GF-D8 (cell line): ENCODE results near the gene TTC13.

ENCODE experiments used
- DNase-seq: peaks from one replicate; lab custom pipeline; 2025; lab: John Stamatoyannopoulos, UW

TTC13 gene

GRCh38 chr1:230905733-230906132 lies 72.9 kb downstream of the TTC13 start:
- DNase-seq, result no peak

DNA sequence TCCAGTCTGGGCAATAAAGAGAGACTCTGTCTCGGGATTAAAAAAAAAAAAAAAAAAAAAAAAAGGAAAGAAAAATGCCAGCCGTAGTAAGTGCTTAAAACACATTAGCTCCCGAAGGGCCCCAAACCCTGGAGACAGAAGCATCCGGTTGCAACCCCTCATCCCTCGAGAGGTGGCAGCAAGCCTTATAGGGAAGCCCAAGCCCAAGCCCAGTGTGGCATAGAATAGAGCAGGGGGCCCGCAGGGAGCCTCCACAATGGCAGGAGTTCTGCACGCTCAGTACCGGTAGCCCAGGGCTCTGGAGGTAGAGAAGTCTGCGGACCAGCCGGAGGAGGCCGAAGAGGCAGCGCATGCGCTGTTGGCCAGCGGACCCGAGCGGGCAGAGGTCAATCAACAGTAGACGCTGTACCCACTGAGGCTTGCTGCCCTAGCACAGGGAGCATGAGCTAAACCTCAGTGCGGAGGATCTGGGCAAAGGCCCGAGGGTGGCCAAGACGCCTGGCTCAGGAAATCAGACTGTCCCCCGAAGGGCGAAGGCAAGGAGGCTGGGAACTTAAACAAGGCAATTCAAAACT lies 76.2 kb downstream of the TTC13 start:
- DNase-seq, result no peak

GRCh38 chr1:230901671-230902070 lies 77.0 kb downstream of the TTC13 start:
- DNase-seq, result no peak

DNA sequence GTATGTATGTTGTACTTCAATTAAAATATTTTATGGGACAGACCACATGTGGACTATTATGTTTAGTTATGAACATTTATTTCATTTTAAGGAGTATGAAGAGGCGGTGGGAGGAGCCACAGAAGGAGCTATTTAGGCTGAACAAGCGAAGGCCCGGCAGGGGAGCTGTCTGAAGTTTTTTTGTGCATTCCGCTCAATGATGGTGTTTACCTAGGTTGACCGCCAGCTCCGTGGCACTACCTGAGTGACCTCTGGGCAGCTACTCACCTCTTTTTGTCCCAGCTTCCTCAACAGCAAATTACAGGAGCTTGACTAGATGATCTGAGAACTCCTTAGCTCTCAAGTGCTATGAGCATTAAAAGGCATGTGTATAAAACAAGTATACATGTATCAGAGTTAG lies 77.7 kb downstream of the TTC13 start:
- DNase-seq, result no peak

GRCh38 chr1:230899841-230900251 lies 78.8 kb downstream of the TTC13 start:
- no peak for DNase-seq

- no peak for DNase-seq
These were observed 79.9 kb downstream of the TTC13 start for GRCh38 chr1:230898748-230899147.

DNA sequence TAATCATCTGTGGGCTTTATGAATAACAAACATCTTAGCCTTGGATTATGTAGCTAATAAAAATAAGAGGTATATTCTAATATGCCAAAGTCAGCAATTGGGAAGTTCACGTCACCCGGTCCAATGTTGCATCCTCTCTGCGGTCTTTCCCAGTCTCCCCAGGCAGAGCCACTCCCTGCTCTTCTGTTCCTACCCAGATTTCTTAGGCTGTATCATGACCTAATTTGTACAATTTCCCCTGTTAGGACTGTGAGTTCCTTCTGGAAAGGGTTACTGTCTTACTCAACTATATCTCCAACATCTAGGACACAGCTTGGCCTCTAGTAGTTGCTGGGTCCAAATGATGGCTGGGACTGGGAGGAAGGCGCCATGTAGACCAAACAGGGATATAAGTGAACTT lies 80.5 kb downstream of the TTC13 start:
- no peak for DNase-seq

DNA sequence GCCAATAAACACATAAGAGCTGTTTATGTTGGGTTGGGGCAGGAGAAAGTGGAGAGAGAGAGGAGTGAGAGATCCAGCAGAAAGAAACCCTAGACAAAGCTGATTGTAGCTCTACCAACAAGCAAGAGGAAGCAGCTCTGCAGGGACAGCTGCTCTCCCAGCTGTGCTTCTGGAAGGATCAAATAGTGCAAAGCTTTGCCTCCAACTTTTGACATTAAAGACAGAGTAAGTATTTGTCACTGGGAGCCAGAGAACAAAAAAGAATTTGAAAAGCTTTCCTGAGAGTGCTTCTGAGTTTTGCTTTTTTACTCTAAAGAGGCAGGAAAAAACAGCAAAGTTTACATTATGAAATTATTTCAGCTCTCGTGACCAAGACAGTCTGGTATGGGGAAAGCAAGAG lies 81.9 kb downstream of the TTC13 start:
- no peak for DNase-seq

GRCh38 chr1:230895452-230895851 lies 83.2 kb downstream of the TTC13 start:
- DNase-seq, result no peak

DNA sequence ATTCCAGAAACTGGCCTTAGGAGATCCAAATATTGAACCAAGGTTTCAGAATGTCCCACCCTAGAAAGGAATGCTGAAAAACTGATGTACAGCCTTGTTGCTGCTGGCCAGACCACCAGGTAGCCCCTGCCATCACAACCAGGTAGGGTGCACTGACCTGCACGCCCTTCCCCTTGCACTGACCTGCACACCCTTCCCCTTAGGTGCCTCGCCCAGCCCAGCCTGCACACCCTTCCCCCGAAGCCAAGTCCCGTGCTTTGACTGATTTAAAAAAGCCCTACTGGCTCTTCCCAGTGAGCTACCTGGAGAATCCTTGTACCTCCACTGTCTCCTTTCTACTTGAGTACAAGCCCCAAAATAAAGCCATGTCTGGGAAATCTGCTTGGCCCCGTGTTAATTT lies 84.0 kb downstream of the TTC13 start:
- DNase-seq, result no peak

- no peak for DNase-seq
These were observed 84.6 kb downstream of the TTC13 start for GRCh38 chr1:230894032-230894431.

GRCh38 chr1:230892018-230892491 lies 86.6 kb downstream of the TTC13 start:
- DNase-seq, result no peak

- no peak for DNase-seq
These were observed 87.2 kb downstream of the TTC13 start for GRCh38 chr1:230891413-230891812.

DNA sequence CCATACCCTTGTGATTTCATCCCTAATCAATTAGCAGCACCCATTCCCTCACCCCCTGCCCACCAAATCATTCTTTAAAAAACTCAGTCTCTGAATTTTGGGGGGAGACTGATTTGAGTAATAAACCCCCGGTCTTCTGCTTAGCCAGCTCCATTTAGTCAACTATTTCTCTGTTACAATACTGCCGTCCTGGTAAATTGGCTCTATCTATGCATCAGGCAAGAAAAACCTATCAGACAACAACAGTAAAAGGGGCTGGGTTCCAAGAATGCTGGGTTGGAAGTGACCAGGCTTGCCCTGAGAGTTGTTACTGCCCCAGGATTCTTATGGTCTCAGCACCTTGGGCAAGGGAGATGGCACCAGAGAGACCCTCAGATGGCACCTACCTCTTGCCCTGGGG lies 94.0 kb downstream of the TTC13 start:
- DNase-seq, result no peak

DNA sequence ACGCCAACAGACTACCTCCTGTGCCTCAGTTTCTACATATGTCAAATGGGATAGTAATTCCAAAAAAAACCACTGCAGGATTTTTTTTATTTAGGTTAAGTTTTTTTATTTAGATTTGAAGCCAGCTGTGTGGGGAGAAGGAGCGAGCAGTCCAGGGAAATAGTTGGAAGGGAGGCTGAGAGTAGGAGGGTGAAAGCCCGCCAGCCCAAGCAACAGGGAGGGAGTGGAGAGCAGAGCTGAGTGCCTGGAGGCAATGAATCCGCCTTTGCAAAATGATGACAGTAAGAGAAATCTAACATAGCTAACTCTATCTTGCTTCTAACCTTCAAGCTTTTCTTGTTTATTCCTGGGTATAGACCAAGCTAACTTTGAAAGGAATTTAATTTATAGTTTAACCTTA lies 94.7 kb downstream of the TTC13 start:
- DNase-seq, result no peak

DNA sequence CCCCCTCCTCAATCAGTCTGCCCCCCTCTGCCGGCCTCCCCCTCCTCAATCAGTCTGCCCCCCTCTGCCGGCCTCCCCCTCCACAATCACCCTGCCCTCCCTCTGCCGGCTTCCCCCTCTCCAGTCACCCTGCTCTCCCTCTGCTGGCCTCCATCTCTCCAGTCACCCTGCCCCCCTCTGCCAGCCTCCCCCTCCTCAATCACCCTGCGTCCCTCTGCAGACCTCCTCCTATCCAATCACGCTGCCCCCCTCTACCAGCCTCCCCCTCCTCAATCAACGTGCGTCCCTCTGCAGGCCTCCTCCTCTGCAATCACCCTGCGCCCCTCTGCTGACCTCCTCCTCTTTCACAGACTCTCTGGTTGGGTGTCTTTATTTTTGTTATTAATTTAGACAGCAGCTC lies 98.9 kb downstream of the TTC13 start:
- no peak for DNase-seq

DNA sequence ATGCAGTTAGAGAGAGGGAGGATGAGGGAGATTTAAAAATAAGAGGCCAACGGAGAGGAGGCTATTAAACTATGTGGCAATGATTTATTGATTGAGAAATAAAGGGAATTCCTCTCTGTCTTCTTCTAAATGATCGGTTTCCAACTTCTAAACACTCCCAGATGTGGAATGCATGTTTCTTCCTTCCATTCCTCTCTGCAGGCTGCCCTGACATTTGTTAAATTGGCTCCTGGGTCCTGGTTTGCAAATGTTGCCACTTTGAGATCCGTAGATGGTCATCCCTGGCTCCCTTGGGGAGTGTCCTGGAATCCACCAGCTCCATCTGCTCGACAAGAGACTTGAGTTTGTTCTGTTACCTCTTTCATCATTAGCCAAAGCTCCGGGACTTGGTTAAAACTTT lies 100.1 kb downstream of the TTC13 start:
- no peak for DNase-seq

DNA sequence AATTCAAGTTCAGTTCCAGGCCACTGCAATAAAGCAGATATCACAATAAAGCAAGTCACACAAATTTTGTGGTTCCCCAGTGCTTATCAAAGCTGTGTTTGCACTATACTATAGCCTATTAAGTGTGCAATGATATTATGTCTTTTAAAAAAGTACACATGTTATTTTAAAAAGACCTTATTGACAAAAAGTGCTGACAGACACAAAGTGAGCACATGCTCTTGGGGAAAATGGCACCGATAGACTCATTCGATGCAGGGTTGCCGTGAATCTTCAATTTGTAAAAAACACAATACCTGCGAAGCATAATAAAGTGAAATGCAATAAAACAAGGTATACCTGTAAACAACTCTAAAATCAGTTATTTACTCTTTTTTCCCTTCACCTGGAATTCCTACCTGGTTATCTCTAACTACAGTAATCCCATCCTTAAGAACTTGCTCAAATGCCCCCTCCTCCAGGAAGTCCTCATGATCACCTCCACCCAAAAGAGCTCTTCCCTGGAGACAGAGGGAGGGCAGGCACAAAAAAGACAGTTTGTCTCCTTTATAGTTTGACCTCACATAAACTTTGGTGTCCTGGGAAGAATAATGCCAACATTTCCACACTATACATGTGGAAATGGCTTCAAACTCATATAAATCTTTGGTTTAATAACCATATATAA lies 100.6 kb downstream of the TTC13 start:
- DNase-seq, result no peak

DNA sequence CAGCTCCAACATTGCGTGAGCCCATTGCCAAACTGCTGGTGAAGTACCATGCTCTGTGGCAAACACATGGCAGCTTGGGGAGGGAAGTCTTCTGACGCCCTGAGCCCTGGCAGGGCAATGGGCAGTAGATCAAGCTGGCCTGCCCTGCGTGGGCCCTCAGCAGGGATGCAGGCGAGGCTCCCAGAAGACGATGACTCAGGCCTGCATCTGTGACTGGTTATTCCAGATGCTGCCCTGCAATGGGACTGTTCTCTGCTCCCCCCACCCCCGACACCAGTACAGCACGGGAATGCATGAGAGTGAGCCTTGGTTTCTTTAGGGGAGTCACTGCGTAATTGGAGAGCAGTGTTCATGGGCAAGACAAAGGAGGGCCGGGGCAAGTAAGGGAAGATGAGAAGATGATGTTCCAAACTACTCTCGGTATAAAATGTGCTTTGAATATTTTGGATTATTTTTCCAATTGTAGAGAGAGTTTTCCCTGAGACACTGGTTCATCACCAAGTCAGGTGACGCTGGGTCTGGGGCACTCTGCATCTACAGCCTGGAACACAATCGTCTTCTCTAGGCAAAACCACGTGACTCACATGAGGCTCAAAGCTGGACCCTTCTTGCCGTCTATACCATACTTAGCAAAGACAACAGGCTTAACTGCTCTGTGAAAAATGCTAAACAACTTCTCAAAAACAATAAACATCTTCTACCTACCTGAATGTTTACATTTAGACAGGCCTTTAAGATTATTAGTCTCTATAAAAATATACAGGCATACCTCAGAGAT lies 101.3 kb downstream of the TTC13 start:
- no peak for DNase-seq

GRCh38 chr1:230876660-230877059 lies 102.0 kb downstream of the TTC13 start:
- no peak for DNase-seq

DNA sequence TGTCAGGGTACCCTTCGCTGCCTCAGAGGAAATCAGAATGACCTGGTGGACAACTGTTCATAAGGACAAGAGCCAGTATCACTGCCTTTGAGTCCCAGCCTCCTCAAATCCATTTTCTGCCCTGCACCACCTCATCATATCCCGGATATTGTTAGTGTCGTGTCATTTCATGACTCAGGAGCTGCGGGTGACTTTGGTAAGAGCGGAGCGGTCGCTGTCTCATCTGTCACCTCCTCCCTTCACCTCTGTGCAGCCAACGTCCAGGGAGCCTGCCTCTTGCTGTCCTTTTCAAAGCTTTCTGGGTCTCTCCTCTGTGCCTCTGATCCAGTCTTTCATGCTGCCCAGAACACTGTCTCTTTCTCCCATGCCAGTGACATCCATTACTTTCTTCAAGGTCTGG lies 103.3 kb downstream of the TTC13 start:
- no peak for DNase-seq

DNA sequence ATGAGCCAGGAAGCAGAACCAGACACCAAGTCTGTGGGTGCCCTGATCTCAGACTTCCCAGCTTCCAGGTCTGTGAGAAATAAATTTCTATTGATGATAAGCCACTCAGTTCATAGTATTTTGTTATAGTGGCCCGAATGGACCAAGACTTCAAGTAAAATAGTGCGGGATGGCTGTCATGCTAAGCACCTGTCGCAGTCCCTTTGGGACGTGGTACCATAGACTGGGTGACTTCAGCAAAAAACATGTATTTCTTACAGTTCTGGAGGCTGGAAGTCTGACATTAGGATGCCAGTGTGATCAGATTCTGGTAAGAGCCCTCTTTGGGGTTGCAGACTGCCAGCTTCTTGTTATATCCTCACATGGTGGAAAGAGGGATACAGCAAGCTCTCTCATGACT lies 107.7 kb downstream of the TTC13 start:
- DNase-seq, result no peak

DNA sequence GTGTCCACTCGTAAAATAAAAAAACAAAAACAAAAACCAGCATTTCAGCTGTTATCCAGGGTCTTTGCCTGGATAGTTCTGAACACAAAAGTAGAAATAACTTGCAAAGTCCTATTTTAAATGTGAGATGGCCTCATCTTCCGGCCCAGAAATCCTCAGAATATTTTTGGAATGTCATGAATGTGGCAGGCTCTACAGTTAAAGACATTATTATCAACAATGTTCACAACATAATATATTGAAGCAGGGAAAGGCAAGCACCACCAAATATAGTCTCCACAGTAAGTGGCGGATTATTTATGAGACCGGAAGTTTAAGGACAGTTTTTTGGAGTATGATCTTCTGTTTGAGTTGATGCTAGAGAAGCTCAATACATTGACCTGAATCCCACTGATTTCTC lies 109.2 kb downstream of the TTC13 start:
- no peak for DNase-seq
